Rectal smooth muscle tissue (tissue), 1 donor: Measurements from ENCODE around the gene TBR1.

ENCODE experiments used
- H3K27ac ChIP-seq: one replicate; pipeline ENCODE4 v1.7.0; 2013; ENCODE audit warnings: low read depth, low read length, inconsistent platforms
- H3K27me3 ChIP-seq: one replicate; pipeline ENCODE4 v1.7.0; 2013; ENCODE audit warnings: low read length; ENCODE audit not compliant: control insufficient read depth, insufficient read depth
- H3K36me3 ChIP-seq: one replicate; pipeline ENCODE4 v1.7.0; 2013; ENCODE audit warnings: low read length; ENCODE audit not compliant: control insufficient read depth, insufficient read depth
- H3K4me1 ChIP-seq: one replicate; pipeline ENCODE4 v1.7.0; 2013; ENCODE audit warnings: low read length; ENCODE audit not compliant: control insufficient read depth, insufficient read depth
- H3K4me3 ChIP-seq: one replicate; pipeline ENCODE4 v1.7.0; 2013; ENCODE audit warnings: low read length
- H3K9ac ChIP-seq: one replicate; pipeline ENCODE4 v1.7.0; 2013; ENCODE audit warnings: low read length

TBR1 gene

GRCh38 chr2:161415987-161416707 lies at the start of gene TBR1:
Gene TBR1, plus strand, starts transcription at chr2:161416297. Its CDS starts 114 bp downstream, at chr2:161416411.
- no peak within 1 kb of the TSS for H3K27ac ChIP-seq
- peaks cover 4% of the 10 kb centered on the region for H3K4me1 ChIP-seq
- H3K27me3 ChIP-seq, result peaks cover 53% of the 10 kb centered on the region

GRCh38 chr2:161367675-161368074 lies 48.4 kb upstream of the TBR1 start:
- H3K27ac ChIP-seq, result no peak overlapping the region
- H3K9ac ChIP-seq, result no peak overlapping the region
- no peak overlapping the region for H3K4me3 ChIP-seq
- no peaks in the 10 kb centered on the region for H3K4me1 ChIP-seq
- no peaks in the 10 kb centered on the region for H3K27me3 ChIP-seq
- H3K36me3 ChIP-seq, result no peaks in the 10 kb centered on the region

More at GRCh38 chr2:161415987-161416707, at the start of gene TBR1:
- Histone ChIP-seq H3K9ac (no peak within 1 kb of the TSS), H3K36me3 (no peaks in the 10 kb centered on the region), H3K4me3 (peak within 1 kb of the TSS; percentile 68)

- Histone ChIP-seq H3K36me3 (no peaks in the 10 kb centered on the region), H3K4me1 (no peaks in the 10 kb centered on the region), H3K4me3 (no peak overlapping the region)
Measured at GRCh38 chr2:161369311-161369710, 46.8 kb upstream of the TBR1 start.

GRCh38 chr2:161370981-161371380 lies 45.1 kb upstream of the TBR1 start:
- Histone ChIP-seq H3K36me3 (no peaks in the 10 kb centered on the region), H3K27me3 (no peaks in the 10 kb centered on the region), H3K4me1 (no peaks in the 10 kb centered on the region), H3K4me3 (no peak overlapping the region), H3K27ac (no peak overlapping the region), H3K9ac (no peak overlapping the region)

More at GRCh38 chr2:161369311-161369710, 46.8 kb upstream of the TBR1 start:
- Histone ChIP-seq H3K9ac (no peak overlapping the region), H3K27me3 (no peaks in the 10 kb centered on the region), H3K27ac (no peak overlapping the region)

GRCh38 chr2:161371869-161372268 lies 44.2 kb upstream of the TBR1 start:
- no peak overlapping the region for H3K9ac ChIP-seq
- H3K27me3 ChIP-seq, result no peaks in the 10 kb centered on the region
- H3K4me1 ChIP-seq, result no peaks in the 10 kb centered on the region
- no peaks in the 10 kb centered on the region for H3K36me3 ChIP-seq
- H3K27ac ChIP-seq, result no peak overlapping the region
- H3K4me3 ChIP-seq, result no peak overlapping the region

GRCh38 chr2:161373942-161374341 lies 42.2 kb upstream of the TBR1 start:
- Histone ChIP-seq H3K9ac (no peak overlapping the region), H3K27ac (no peak overlapping the region), H3K4me3 (no peak overlapping the region), H3K4me1 (no peaks in the 10 kb centered on the region), H3K36me3 (no peaks in the 10 kb centered on the region), H3K27me3 (no peaks in the 10 kb centered on the region)

GRCh38 chr2:161374446-161374845 lies 41.7 kb upstream of the TBR1 start:
- Histone ChIP-seq H3K4me1 (no peaks in the 10 kb centered on the region), H3K27me3 (no peaks in the 10 kb centered on the region), H3K36me3 (no peaks in the 10 kb centered on the region), H3K4me3 (no peak overlapping the region), H3K27ac (no peak overlapping the region), H3K9ac (no peak overlapping the region)

GRCh38 chr2:161379740-161380139 lies 36.4 kb upstream of the TBR1 start:
- H3K36me3 ChIP-seq, result peaks cover 3% of the 10 kb centered on the region
- H3K4me3 ChIP-seq, result no peak overlapping the region
- H3K4me1 ChIP-seq, result no peaks in the 10 kb centered on the region
- no peak overlapping the region for H3K27ac ChIP-seq
- no peaks in the 10 kb centered on the region for H3K27me3 ChIP-seq
- H3K9ac ChIP-seq, result no peak overlapping the region

- Histone ChIP-seq H3K27me3 (no peaks in the 10 kb centered on the region), H3K4me3 (no peak overlapping the region), H3K36me3 (peaks cover 3% of the 10 kb centered on the region), H3K27ac (no peak overlapping the region), H3K9ac (no peak overlapping the region), H3K4me1 (no peaks in the 10 kb centered on the region)
Measured at GRCh38 chr2:161381546-161381945, 34.6 kb upstream of the TBR1 start.

- H3K36me3 ChIP-seq, result peaks cover 3% of the 10 kb centered on the region
- no peaks in the 10 kb centered on the region for H3K4me1 ChIP-seq
- no peak overlapping the region for H3K27ac ChIP-seq
- no peak overlapping the region for H3K4me3 ChIP-seq
- no peak overlapping the region for H3K9ac ChIP-seq
- no peaks in the 10 kb centered on the region for H3K27me3 ChIP-seq
Measured at GRCh38 chr2:161382747-161383146, 33.4 kb upstream of the TBR1 start.

GRCh38 chr2:161384864-161385263 lies 31.2 kb upstream of the TBR1 start:
- Histone ChIP-seq H3K36me3 (no peaks in the 10 kb centered on the region), H3K4me1 (no peaks in the 10 kb centered on the region), H3K27ac (no peak overlapping the region), H3K9ac (no peak overlapping the region), H3K27me3 (no peaks in the 10 kb centered on the region), H3K4me3 (no peak overlapping the region)

- Histone ChIP-seq H3K27me3 (no peaks in the 10 kb centered on the region), H3K4me3 (no peak overlapping the region), H3K4me1 (no peaks in the 10 kb centered on the region), H3K36me3 (no peaks in the 10 kb centered on the region), H3K27ac (no peak overlapping the region), H3K9ac (no peak overlapping the region)
Measured at GRCh38 chr2:161386228-161386824, 29.8 kb upstream of the TBR1 start.
